GM18502 (cell line): ENCODE results near the gene BRD4.

ENCODE experiments used
- ATAC-seq: cut with Tn5 transposase; IDR thresholded peaks from one replicate; pipeline ENCODE4 v1.9.1; 2021; ENCODE audit warnings: mild to moderate bottlenecking; ENCODE audit not compliant: unreplicated experiment, poor library complexity

Gene BRD4

GRCh38 chr19:15292847-15293582 is 39.3 kb downstream of the BRD4 start:
- no peak for ATAC-seq

- ATAC-seq, result no peak
Observed at GRCh38 chr19:15292140-15292539, 40.2 kb downstream of the BRD4 start.

GRCh38 chr19:15291548-15292021 is 40.8 kb downstream of the BRD4 start:
- no peak for ATAC-seq

DNA sequence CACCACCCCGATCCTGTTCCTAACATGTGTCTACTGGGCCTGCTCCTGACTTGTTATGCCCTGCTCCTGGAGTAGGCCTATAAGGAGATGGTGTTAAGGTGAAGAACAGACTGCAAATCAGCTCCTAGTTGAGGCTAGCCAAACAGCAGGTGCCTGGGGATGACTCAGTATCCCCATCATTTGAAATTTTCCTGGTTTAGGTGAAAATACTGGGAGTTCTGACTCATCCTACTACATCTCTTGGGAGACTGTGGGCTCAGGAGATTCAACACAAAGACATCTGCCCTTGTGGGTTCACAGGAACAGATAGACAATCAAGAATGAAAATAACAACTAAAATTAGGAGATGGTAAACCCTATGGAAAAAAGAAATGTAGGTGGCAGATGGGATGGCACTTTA is 41.2 kb downstream of the BRD4 start:
- ATAC-seq, result no peak

- no peak for ATAC-seq
Observed at GRCh38 chr19:15290166-15290565, 42.2 kb downstream of the BRD4 start.

DNA sequence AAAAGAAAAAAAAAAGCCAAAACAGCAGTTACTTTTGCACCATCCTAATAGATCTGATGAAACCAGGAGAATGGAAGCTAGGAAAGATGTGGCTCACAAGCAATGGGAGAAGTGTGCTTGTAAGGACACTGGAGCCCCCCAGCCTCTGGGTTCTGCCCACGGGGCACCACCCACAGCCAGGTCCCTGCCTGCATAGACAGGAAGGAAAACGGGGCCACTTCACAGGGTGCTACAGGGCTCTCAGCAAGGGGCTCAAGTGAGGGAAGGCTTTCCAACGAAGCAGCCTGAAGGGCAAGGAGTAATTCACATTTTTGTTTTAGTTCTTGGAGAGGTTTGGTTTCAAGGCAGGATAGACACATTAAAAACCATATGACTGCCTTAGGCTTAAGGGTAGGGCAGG is 42.7 kb downstream of the BRD4 start:
- no peak for ATAC-seq

- no peak for ATAC-seq
Observed at GRCh38 chr19:15288146-15288963, 44.0 kb downstream of the BRD4 start.

- ATAC-seq, result no peak
Observed at GRCh38 chr19:15287496-15287895, 44.8 kb downstream of the BRD4 start.

- no peak for ATAC-seq
Observed at GRCh38 chr19:15286688-15287365, 45.5 kb downstream of the BRD4 start.

GRCh38 chr19:15285896-15286591 is 46.3 kb downstream of the BRD4 start:
- no peak for ATAC-seq

- ATAC-seq, result no peak
Observed at GRCh38 chr19:15284896-15285295, 47.4 kb downstream of the BRD4 start.

GRCh38 chr19:15284091-15284490 is 48.2 kb downstream of the BRD4 start:
- ATAC-seq, result no peak

- ATAC-seq, result no peak
Observed at GRCh38 chr19:15283141-15283883, 49.0 kb downstream of the BRD4 start.

DNA sequence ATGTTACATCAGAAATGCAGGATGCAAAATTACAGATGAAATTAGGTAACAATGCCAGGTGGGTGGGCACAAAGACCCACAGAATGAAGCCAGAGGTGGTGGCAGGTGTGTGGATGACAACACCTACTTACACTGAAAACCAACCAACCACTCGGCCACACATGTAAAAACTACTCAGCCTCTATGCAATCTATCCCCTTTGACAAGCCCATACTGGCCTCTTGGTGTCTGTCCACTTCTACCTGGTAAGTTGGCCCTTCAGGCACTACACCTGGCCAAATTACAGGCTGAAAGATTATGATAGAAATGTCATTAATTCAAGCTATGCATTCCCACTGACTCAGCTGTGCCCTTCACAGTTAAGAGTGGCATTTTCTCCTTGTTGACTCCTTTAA is 50.0 kb downstream of the BRD4 start:
- ATAC-seq, result no peak

- ATAC-seq, result no peak
Observed at GRCh38 chr19:15280915-15281683, 51.2 kb downstream of the BRD4 start.

- ATAC-seq, result no peak
Observed at GRCh38 chr19:15280048-15280725, 52.2 kb downstream of the BRD4 start.

DNA sequence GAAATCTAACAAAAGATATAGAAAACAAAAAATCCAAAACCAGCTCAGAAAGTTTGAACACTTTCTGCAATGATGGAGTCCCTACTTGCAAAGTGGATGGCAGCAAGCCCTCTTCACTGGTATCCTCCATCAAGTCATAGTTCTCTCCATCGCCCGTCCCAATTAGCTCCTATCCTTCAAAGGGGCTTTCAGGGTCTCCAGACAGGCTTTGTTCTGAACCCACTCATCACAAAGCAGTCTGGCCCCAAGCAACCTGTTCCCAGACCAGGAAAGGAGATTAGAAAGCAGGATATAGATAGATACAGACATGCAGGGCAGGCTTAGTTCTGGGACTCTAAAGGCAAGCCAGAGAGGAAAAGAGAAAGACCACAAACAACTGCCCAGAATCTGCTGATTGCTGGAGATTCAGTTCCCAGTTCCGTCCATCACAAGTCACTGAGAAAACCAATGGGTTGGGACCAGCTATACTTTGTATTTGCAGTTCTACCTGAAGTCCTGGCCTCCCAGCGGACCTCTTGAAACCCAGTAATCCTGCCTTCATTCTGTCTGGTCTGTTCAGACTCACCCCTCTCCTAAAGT is 52.9 kb downstream of the BRD4 start:
- ATAC-seq, result no peak

DNA sequence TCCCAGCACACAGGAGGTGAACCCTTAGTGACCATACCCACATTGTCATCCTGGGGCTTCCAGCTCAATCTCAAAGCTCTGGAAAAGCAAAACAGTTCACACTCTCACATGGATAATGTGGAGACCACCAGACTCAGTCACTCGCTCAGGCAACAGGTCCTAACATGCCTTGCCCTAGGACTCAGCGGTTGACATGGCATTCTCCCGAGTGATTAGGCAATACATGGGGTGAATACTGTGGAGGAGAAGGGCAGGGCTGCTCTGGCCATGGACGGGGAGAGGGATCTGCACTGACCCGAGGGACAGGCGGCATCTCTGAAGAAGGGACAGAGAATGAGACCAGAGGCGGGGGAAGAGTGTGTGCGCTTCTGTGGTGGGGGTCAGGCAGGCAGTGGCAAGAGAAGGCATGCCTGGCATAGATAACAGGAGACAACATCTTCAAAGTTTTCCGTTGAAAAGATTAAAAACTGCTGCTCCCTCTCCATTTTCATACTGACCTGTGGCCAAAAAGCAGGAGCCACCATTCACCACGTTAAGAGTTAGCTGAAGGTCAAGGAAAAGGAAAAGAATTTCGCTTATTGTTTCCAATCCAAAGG is 55.6 kb downstream of the BRD4 start:
- no peak for ATAC-seq
